ENCODE measurements around the gene FCN2.
"Not testable (repeated sequence)": the region's sequence is repeated elsewhere in the genome, so short reads cannot be mapped to it uniquely, and the experiment has no call there.

FCN2 gene

DNA sequence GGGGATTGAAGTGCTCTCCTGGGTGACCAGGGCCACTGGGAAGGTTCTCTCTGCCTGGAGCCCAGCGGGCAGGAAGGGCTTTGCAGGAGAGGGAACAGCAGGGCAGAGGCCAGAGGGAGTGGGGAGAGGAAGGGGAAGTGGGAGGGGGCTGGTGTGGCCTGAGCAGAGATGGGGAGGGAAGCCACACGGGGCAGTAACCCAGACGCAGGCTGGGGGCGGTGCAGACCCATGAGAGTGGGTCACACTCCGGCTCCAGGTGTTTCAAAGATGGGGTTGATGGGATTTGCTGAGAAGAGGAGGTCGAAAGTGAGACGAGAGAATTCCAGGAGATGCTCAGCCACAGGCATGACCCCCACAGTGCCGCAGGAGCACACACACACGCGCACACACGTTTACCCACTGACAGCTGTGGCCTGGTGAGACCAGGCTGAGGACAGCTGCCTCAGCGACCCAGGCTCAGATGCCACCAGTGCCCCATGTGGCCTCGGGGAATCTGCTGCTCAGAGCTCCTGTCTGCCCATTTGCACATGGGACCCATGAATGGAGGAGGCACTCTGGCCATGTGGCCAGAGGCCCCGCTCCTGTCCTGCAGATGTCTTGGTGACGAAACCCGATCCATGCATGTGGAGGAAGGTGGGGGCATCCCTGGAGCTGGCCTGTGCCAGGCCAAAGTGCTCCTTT lies 32.7 kb upstream of the FCN2 start:
- DNase-seq (ENCODE audit: low spot score), result no peak

DNA sequence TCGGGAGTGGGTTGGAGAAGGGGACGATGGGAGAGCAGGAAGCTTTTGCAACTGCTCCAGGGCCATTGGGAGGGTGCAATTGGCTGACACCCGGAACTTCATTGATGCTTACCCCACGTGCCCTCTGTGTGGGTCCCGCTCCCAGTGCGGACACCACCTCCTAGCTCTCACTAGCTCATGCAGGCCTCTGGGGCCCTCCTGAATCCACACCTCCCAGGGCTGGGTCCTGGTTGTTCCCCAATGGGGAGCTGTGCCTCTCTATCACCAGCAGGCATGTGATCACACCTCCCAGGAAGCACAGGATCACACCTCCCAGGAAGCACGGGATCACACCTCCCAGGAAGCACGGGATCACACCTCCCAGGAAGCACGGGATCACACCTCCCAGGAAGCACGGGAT lies 32.1 kb upstream of the FCN2 start:
- DNase-seq (ENCODE audit: low spot score), result no peak

DNA sequence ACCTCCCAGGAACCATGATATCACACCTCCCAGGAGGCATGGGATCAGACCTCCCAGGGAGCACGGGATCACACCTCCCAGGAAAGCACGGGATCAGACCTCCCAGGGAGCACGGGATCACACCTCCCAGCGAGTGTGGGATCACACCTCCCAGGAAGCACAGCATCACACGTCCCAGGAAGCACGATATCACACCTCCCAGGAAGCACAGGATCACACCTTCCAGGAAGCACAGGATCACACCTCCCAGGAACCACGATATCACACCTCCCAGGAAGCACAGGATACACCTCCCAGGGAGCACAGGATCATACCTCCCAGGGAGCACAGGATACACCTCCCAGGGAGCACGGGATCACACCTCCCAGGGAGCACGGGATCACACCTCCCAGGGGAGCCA lies 30.0 kb upstream of the FCN2 start:
- DNase-seq (ENCODE audit: low spot score), result no peak

DNA sequence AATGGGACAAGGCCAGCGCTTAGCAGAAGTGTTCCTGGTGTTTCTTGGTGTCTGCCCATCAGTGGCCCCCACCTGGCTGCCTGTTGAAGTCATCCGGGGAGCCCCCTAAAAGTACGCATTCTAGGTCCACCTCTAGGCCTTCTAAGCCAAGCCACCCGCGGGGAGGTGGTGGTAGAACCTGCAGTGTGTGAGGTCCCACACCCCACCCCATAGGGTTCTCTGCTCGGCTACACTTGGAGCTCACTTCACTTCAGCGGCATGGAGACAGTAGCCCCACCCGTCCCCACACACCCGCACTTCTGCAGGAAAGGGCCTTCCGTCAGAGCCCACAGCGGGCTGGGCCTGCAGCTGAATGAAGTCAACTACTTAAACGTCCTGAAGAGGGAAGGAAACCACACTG lies 29.6 kb upstream of the FCN2 start:
- DNase-seq (ENCODE audit: low spot score), result no peak

DNA sequence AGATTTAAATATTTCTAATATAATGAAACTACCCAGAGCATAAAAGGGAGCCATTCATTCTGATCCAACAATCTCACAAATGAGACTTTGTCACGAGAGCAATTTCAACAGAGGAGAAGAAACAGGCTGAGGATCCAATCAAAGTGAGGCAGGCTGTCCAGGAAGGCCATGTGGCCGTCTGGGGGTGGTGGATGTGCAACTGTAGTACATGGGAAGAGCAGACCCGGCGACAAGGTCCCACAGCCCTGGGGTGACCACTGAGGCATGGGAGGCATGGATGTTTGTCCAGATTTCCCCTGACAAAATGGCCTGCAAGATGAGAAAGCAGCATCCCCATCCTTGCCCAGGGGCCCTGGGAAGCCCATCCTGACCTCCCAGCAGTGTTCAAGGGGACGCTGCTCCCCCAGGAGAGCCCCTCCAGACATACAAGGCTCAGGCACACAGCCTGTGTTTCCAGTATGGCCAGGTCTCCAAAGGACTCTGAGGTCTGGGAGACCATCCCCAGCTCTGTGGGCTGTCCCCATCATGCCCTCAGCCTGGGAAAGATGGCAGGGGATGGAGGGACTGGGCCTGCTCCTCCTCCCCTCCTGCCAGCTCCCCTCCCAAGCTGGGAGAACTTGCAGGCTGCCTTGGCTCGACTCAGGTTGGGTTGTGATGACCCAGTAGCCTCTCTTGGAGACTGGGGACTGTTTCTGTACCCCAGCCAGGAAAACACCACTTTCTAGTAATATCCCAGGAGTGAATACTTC lies 27.5 kb upstream of the FCN2 start:
- no peak for DNase-seq (ENCODE audit: low spot score)

DNA sequence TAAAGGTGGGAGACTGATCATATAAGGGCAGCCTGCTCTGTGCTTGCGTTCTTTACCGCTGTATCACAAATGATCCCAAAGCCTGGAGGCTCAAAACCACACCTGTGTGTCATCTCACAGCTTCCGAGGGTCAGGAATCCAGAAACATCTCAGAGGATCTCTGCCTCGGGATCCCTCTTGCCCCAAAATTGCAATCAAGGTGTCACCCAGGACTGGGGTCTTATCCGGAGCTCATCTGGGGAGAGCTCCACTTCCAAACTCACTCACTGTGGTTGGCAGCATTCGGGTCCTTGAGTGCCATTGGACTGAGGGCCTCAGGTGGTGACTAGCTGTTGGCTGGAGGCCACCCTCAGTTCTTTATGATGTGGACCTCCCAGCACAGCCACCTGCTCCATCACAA lies 26.7 kb upstream of the FCN2 start:
- no peak for DNase-seq (ENCODE audit: low spot score)

DNA sequence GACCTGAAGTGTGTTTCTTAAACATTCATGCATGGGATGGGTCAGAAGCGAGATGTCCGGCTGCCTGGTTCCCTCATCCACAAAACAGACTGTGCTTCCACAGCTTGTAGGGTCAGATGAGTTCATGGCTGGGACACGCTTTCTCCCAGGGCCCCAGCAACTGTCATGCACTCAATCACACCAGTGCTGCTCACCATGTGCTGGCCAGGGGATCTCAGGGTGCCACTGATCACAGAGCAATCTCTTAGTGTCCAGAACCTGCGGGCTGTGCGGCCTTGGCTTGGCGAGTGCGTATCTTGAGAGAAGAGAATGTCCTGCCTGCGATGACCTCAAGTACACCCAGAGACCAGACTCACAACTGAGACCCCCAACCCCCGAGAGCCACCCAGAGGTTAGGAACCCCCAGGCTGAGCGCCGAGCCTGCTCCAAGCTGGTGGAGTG lies 26.0 kb upstream of the FCN2 start:
- no peak for DNase-seq (ENCODE audit: low spot score)

DNA sequence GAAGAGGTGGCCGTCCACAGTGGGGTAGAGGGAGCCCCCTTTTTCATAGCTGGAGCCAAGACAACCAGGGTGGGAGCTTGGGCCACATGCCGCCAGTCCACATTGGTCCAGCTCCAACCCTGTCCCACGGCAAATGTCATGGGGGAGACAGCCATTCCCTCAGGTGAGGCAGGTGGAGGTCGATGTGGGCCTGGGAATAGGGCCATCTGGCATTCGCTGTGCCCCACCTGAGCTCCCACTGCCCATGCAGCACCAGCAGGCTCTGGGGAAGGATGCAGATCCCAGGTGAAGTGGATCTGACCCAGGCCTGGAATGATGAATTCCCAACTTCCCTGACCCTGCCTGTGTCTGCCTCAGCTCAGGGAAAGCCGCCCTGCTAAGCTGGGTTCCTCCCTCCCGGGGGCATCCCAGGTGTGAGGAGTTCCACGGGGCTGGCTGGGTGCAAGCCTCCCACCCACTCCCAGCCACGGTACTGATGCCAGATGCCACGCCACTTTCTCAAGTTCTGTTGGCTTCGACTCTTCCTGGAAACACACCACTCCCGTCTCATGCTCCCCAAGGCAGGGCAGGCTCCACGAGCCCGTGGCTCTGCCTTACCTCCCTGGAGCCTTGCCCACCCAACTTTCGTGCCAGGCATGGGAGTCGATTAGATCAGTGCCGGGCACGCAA lies 25.2 kb upstream of the FCN2 start:
- DNase-seq (ENCODE audit: low spot score), result no peak

DNA sequence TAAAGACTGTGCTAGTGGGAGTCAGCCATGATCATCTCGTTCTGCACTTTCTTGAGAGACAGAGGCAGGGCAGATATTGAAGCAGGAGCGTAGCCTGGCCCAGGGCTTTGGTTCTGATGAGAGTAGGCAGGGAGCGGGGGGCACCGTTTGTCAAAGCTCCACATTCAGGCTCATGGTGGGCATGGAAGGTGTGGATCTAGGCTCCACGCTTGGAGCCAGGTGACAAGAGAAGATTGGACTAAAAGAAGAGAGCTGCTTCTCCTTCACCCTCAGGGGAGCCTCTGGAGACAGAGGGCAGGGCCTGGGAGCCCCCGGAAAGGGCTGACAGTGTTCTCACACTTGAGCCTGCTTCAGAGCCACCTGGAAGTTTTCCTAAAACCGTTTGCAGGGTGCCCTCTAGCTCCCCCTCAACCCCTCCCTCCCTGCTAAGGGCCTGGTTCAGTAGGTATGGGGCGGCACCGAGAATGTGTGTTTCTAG lies 24.7 kb upstream of the FCN2 start:
- DNase-seq (ENCODE audit: low spot score), result no peak

DNA sequence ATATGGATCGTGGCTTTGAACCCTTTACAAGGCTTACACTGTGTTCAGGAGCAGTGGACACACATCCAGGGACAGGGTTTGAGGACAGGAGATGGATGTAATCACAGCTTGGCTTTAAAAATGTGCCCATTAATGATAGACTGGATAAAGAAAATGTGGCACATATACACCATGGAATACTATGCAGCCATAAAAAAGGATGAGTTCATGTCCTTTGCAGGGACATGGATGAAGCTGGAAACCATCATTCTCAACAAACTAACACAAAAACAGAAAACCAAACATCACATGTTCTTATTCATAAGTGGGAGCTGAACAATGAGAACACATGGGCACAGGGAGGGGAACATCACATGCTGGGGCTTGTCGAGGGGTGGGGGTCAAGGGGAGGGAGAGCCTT lies 23.2 kb upstream of the FCN2 start:
- DNase-seq (ENCODE audit: low spot score), result not testable (repeated sequence)

DNA sequence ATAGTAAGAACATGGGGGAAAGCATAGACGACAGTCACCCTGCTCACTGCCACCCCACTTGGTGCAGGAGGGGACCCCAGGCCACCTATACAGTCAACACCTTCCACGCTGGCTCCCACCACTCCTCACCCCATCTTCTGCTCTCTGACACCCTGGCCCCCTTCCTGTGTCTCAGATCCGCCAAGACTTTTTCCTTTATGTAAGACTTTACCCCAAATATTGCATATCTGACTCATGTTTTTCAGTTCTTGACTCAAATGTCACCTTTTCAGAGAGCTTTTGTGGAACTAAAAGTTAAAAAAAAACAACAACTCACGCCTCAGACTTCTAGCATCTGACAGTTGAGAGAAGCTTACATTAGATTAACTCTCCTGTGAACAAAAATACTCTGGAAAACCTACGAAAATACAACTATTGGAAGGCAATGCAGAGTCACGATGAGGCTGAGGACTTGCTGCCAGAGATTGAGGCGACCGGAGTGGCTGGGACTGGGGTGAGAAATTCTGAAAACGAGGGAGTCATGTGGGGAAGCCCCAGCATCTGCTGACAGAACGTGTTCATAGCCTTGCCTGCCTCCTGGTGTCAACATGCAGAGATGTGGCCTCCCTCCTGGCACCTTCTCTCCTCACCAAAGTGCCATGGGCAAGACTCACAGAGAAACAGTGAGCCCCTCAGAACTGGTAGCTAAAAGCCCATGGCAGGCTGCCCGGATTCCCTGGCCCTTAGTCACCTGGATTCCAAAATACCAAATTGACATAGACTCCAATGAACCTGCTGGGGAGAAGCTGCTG lies 22.4 kb upstream of the FCN2 start:
- DNase-seq (ENCODE audit: low spot score), result no peak

DNA sequence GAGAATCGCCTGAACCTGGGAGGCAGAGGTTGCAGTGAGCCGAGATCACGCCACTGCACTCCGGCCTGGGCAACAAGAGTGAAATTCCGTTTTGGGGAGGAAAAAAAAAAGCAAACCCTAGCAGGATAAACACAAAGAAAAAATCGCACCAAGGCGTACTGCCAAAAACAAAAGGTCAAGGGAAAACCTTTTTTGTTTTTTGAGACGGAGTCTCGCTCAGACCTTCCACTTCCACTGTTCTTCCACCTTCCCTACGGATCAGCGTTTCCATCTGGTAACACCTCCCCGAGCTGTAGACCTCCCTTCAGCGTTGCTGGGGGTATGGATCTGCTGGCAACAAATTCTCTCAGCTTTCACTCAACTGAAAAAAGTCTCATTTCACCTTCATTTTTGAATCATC lies 20.1 kb upstream of the FCN2 start:
- DNase-seq (ENCODE audit: low spot score), result no peak

DNA sequence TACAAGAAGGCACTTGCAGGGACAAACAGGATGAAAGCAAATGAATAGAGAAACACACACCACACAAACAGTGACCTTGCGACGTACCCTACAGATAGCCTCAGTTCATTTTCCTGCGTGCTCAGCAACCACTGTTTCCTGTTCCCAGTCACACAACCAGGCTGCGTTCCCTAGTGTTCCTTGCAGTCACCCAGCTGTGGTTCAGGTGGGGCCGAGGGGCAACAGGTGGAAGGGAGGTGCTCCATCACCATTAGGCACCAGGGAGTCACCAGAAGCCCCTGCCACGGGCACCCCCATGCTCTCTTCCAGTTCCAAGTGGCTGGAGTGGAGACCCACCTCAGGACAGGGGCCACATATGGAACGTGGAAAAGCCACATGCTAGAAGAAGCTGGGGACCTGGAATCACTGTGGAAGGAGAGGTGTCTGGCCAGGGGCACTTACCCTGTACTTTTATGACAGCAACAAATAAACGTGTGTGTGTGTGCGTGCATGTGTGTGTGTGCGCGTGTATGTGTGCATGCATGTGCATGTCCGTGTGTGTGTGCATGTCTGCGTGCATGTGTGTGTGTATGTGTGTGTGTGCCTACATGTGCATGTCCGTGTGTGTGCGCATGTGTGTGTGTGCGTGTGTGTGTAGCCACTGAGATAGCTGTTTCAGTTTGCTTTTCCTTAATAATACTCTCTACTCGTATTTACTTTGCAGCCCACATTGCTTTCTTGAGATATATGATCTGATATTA lies 18.8 kb upstream of the FCN2 start:
- no peak for DNase-seq (ENCODE audit: low spot score)

DNA sequence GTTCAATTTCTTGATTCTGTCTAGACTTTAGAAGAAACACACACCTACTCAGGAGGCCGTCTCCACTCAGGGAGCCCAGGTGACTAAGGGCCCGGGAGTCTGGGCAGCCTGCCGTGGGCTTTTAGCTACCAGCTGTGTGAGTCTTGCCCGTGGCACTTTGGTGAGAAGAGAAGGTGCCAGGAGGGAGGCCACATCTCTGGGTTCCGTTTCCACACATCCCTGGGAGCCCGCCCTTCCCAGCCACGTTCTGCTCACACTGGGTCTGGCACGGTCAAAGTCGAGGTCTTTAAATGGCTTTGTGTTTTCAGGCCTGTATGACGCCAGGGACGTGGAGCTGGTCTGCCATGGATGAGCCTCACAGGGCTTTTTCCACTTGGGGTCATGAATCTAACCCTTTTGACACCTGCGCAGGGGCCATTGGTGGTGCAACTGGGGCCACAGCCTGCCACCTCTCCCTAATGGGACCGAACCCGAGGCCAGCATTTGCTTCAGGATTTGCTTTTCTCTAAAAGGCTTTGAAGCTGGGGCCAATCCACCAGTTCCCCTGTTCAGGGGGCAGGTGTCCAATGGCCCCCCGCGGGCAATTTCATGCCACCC lies 17.2 kb upstream of the FCN2 start:
- no peak for DNase-seq (ENCODE audit: low spot score)

DNA sequence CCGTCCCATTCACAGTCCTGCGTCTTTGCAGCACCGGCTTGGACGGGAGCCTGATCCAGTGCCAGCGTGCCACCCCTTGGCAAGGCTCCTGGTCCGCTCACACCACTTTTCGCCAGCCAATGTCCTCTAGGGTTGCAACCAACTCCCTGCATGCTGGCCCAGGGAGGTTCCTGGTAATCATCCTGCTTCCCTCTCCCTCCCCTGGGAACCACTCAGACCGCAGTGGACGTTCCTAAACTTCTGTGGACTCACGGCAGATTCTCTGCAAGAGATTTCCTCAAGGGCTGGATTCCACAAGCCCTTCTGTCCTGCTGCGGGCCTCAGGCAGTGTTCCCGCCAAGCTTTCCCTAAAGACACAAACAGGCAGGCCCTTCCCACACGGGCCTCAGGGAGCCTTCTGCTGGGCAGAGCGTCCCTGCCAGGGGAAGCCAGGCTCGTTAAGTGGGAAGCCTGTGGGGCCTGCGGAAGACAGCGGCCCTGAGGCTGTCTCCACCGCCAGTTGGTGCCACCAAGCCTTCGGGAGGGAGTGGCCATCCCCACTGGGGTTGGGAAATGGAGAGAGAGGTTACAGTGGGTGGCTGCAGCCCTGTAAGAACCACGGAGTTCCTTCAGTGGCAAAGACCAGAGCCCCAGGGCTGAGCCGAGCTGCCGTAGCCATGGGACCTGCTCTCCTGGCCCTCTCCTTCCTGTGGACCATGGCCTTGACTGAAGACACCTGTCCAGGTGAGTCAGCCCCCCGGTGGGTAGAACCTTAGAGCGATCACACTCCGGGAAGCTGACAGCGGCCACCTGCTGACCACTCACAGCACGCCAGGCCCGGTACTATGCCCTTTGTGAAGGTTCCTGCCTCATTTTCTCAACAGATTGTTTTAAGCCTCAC lies 16.4 kb upstream of the FCN2 start:
- DNase-seq (ENCODE audit: low spot score), result no peak

DNA sequence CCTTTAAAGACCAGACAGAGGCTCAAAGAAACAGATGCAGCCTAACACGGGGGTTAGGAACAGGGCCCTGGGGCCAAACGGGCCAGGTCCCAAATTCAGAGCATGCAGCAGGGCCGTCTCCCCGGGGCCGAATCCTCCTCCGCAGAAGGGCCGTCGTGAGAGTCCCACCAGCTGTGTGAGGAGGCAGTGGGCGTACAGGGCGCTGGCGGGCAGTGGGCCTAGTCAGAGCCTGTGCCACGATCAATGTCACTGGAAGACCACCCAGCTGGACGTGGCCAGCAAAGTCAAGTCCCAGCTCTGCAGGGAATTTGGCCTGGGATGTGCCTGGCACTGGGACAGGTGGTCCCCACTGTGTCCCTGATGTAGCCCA lies 15.8 kb upstream of the FCN2 start:
- DNase-seq (ENCODE audit: low spot score), result no peak

DNA sequence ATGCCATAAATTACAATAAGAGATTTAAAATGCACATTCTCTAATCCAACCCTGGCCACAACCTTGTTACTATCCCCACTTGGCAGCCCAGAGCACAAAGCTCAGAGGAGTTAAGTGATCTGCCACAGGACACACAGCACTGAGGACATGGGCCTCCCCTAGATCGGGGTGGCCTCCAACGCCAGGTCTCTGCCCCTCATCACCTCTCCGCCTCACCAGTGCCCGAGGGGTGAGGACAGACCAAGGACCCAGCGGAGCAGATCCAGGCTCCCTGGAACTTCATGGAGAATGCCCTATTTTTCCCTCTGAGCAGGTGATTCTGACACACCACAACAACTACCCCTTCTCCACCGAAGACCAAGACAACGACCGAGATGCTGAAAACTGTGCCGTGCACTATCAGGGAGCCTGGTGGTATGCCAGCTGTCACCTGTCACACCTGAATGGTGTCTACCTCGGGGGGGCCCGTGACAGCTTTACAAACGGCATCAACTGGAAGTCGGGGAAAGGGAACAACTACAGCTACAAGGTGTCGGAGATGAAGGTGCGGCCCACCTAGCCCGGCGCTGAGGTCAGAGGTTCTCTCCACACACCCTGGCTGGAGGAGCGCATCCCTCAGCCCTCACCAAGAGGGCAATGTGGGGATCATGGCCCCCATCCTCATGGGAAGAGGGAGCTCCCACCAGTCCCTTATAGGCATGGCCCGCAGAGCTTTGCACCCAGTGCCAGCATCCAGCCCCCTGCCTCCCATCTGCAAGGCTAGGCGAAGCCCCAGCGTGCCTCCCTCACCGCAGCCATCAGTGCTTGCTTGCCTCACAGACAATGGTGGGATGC lies 12.5 kb upstream of the FCN2 start:
- DNase-seq (ENCODE audit: low spot score), result no peak

DNA sequence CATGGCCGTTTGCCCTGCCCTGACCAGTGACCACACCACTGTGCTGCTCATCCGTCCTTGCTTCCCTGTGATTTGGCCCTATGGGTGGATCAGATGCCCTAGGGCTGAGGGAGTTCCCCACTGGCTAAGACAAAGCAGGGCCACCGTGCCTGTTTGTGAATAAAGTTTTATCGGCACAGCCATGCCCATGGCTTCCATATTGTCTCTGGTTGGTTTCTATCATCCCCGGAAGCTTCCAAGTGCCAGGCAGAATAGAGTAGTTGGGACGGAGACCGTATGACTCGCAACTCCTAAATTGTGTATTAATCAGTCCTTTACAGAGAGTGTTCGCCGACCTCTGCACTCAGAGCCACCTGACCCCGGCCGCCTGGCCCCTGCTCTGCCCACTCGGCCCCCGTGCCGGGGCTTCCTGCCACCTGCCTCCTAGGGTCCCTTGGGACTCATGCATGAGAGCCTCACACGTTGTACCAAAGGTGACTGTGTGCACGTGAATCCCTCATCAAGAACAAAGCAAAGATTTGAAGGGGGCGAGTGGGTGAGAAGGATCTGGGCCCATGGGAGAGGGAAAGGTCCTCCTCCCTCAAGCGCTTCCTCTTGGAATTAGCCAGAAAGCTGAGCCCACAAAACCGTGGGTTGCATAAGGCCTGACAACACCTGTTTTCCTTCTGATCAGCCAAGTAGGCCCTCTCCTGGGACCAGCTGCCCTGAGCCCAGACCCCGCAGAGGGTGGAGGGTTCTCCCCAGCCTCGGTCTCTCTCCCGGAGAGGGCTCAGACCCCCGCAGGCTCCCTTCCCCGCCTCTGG lies 11.7 kb upstream of the FCN2 start:
- DNase-seq (ENCODE audit: low spot score), result no peak
